Measurements from ENCODE around the gene COMMD6.
A peak's percentile ranks its signal among the peaks of the same experiment; 100 is the strongest.

COMMD6 gene

GRCh38 chr13:75518439-75519088 lies 19.1 kb downstream of the COMMD6 start:
- DNase-seq: no peak

DNA sequence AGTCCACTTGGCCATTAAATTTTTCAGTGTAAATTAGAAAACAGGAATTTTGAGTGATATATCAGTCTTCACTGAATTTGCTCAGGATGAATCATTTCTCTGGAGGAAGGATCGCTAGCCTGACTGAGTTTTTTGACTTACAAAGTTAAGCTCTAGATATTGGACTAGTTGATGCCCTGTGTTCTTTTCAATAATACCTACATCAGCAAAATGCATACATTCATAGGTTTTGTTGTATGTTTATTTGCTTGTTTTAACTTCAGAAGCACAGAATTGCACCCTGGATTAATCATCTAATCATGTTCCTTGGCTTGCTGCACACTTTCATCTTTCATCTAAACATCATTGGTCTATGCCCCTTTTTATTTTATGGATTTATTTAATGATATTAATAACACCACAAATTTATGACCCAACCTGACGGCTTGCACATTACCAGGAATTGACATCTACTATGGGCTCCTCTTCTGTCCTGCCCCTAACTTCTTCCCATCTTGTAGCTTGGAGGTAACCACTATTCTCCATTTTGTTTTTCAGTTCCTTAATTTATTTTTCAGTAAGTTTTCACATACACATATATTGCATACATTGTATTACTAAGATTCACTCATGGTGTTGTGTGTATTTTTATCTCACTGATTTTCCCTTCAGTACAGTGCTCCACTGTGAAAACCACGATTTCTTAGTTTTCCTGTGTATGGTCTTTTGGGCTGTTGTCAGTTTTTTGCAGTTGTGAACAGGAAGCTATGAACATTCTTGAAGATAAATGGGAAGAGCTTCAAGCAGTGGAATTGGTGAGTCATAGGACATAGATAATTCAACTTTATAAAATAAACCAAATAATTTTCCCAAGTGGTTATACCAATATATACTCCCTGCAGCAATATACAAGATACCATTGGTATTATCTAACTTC lies 23.3 kb downstream of the COMMD6 start:
- no peak for DNase-seq

- DNase-seq: no peak
These were observed 24.4 kb downstream of the COMMD6 start for GRCh38 chr13:75513271-75513670.

DNA sequence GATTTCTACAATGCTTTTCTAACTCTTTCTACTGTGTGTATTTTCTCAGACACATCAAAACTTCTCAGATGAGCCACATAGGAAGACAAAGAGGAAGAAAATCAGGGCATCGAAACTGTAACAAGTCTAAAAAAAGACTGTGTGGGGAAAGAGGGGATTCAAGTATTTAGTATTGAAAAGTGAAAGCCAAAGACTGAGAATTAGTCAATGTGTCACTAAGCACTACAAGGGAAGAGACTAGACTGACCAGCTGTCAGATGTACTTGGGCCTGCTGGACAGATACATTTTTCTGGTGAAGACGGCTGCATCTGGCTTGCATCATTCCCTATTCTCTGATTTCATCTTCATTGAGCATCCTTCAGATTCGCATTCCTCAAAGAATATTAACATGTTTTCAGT lies 25.4 kb downstream of the COMMD6 start:
- no peak for DNase-seq

GRCh38 chr13:75511051-75511625 lies 26.5 kb downstream of the COMMD6 start:
- DNase-seq: no peak

DNA sequence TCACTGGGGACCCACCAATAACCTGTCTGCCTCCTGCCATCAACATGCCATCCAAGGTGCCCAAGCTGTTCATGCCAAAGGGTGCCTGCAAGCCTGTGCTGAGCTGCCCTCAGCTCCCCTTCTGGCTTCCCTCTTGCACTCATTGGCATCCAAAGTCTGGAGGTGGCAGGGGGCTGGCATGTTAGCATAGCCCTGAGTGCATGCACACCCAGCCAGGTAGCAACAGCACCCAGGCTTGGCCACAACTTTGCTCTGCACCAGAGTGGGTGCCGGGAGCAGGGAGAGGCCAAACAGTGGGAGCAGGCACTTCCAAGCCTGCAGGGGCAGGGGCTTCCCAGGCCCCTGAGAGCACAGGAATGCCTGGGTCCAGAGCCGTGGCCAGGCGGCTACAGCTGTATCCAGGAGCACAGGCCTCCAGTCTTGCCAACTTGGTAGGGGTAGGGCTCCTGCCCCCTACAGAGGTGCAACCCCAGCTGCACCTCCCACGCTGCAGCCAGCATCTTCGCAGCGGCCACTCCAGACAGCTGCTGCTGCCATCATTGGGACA lies 29.6 kb downstream of the COMMD6 start:
- DNase-seq: no peak

- no peak for DNase-seq
These were observed 30.3 kb downstream of the COMMD6 start for GRCh38 chr13:75507027-75508001.

GRCh38 chr13:75506018-75506417 lies 31.6 kb downstream of the COMMD6 start:
- no peak for DNase-seq

- no peak for DNase-seq
These were observed 32.3 kb downstream of the COMMD6 start for GRCh38 chr13:75505327-75505726.

DNA sequence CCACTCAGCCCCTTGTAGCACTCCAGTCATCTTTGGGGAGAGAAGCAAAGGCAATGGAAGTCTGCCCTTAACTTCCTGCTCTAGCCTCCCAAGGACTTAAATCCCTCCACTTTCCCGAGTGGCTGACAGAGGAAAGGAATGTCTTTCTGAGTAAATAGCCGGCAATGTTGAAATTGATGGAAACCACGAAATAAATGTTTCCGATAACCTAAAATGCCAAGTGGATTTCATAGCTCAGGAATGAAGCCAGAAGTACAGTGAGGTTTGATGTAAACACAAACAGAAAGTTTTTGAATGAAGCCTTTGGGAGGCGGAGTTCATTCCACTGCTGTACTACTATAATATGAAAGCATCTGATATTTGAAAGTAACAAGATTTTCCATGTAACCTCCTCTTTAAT lies 41.7 kb downstream of the COMMD6 start:
- no peak for DNase-seq

- DNase-seq: no peak
These were observed 43.1 kb downstream of the COMMD6 start for GRCh38 chr13:75494491-75494890.

GRCh38 chr13:75493156-75493555 lies 44.5 kb downstream of the COMMD6 start:
- no peak for DNase-seq

GRCh38 chr13:75492389-75492788 lies 45.3 kb downstream of the COMMD6 start:
- no peak for DNase-seq

DNA sequence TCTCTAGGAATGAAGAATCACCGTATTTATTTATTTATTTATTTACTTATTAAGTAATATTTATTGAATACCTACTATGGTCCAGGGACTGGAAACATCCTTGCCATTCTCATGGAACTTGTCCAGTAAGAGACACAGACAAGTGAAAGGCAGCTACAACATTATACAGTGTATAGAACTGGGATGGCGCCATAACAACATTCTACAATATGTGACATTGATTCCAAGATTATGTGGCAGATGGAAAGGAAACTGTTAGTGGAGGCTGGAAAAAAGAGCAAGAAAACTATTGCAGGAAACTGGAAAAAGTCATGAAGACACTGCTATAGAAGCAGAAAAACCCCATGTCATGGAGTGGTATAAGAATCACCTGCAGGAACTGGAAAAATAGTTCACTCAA lies 46.3 kb downstream of the COMMD6 start:
- DNase-seq: no peak

DNA sequence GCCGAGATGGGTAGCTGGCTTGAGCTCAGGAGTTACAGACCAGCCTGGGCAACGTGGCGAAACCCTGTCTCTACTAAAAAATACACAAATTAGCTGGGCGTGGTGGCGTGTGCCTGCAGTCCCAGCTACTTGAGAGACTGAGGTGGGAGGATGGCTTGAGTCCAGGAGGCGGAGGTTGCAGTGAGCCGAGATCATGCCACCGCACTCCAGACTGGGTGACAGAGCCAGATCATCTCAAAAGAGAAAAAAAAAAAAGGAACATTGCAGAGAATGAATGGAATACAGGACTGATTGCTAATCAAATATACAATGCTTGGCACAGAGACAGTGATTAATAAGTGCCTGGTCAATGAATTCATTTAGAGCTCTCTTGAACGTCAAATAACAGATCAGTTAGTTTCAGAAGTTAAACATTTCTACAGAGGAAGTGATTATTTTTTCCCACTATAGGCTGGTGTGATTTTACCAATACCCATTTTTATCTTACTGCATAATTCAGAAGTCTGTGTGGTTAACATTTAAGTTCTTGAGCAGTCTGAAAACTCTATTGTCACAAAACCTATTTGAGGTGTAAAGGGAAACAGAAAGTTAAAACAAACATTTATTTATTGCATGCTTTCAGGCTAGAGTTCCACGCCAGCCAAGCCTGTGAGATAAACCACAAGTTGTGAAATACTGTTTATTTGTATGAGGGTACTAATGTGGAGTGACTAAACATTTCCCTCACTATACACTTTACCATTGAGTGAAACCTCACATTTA lies 48.0 kb downstream of the COMMD6 start:
- peak; percentile 8 for DNase-seq

- no peak for DNase-seq
These were observed 51.2 kb downstream of the COMMD6 start for GRCh38 chr13:75486146-75487062.

- DNase-seq: no peak
These were observed 52.2 kb downstream of the COMMD6 start for GRCh38 chr13:75485286-75486062.

DNA sequence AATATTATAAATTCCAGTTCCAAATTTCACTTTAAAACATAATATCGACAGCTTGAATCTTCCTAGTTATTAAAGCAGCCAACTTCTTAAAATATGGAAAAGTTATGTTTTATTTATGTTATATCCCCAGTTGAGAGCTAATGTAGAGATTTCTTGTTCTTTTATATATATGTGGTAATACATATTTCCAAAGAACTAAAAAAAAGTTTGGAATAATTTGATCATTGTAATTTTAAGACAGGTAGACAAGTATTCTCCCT lies 54.9 kb downstream of the COMMD6 start:
- no peak for DNase-seq

GRCh38 chr13:75482070-75482819 lies 55.4 kb downstream of the COMMD6 start, which contains the start of gene TBC1D4:
TBC1D4 (minus strand) TSS chr13:75482169; CDS start chr13:75481767, 402 bp downstream.
- DNase-seq: peak; percentile 99
